ENCODE data around the gene MPP3.

Gene MPP3

GRCh38 chr17:43767053-43767712 is 65.8 kb downstream of the MPP3 start:
- Histone ChIP-seq H3K27ac (ENCODE audit: low read depth, low read length) (no peak overlapping the region), H3K79me2 (ENCODE audit: control insufficient read depth, low read length) (no peaks in the 10 kb centered on the region), H3K4me2 (ENCODE audit: low read length) (no peak overlapping the region), H3K4me3 (ENCODE audit: low read length) (no peak overlapping the region), H3K27me3 (ENCODE audit: control insufficient read depth, low read length) (no peaks in the 10 kb centered on the region), H3K9me3 (ENCODE audit: control insufficient read depth, insufficient read depth, low read length) (no peaks in the 10 kb centered on the region), H3F3A (ENCODE audit: control insufficient read depth, insufficient read depth) (no peaks in the 10 kb centered on the region), H3K9me2 (replicated peaks; ENCODE audit: control insufficient read depth, low read length) (no peaks in the 10 kb centered on the region), H3K36me3 (ENCODE audit: control insufficient read depth, low read length) (no peaks in the 10 kb centered on the region), H4K20me1 (ENCODE audit: control insufficient read depth, insufficient read depth, low read depth, low read length) (0 out of 2 replicates have a peak, but pooled peaks cover 2% of the 10 kb centered on the region), H3K4me1 (ENCODE audit: control insufficient read depth, low read length) (peaks cover 10% of the 10 kb centered on the region)
- TF ChIP-seq EZH2phosphoT487 (IDR thresholded peaks at IDR 0.05; ENCODE audit: borderline replicate concordance, low read length) = no peak
- no peak for TF ChIP-seq CTCF (IDR thresholded peaks at IDR 0.05; ENCODE audit: low read depth, low read length, poor library complexity, severe bottlenecking)

GRCh38 chr17:43766413-43767052 is 66.4 kb downstream of the MPP3 start:
- Histone ChIP-seq H3K27ac (ENCODE audit: low read depth, low read length) (no peak overlapping the region), H3K4me1 (ENCODE audit: control insufficient read depth, low read length) (peaks cover 10% of the 10 kb centered on the region), H3K4me3 (ENCODE audit: low read length) (no peak overlapping the region), H3K4me2 (ENCODE audit: low read length) (no peak overlapping the region), H4K20me1 (ENCODE audit: control insufficient read depth, insufficient read depth, low read depth, low read length) (0 out of 2 replicates have a peak, but pooled peaks cover 2% of the 10 kb centered on the region), H3K79me2 (ENCODE audit: control insufficient read depth, low read length) (no peaks in the 10 kb centered on the region), H3K9me2 (replicated peaks; ENCODE audit: control insufficient read depth, low read length) (no peaks in the 10 kb centered on the region), H3F3A (ENCODE audit: control insufficient read depth, insufficient read depth) (no peaks in the 10 kb centered on the region), H3K9me3 (ENCODE audit: control insufficient read depth, insufficient read depth, low read length) (no peaks in the 10 kb centered on the region), H3K27me3 (ENCODE audit: control insufficient read depth, low read length) (no peaks in the 10 kb centered on the region), H3K36me3 (ENCODE audit: control insufficient read depth, low read length) (no peaks in the 10 kb centered on the region)
- TF ChIP-seq EZH2phosphoT487 (IDR thresholded peaks at IDR 0.05; ENCODE audit: borderline replicate concordance, low read length) = no peak
- TF ChIP-seq CTCF (IDR thresholded peaks at IDR 0.05; ENCODE audit: low read depth, low read length, poor library complexity, severe bottlenecking) = peak; percentile 97

GRCh38 chr17:43760254-43760852 is 72.6 kb downstream of the MPP3 start:
- no peaks in the 10 kb centered on the region for H3K36me3 ChIP-seq (ENCODE audit: control insufficient read depth, low read length)
- H3K79me2 ChIP-seq (ENCODE audit: control insufficient read depth, low read length) = no peaks in the 10 kb centered on the region
- no peak overlapping the region for H3K4me3 ChIP-seq (ENCODE audit: low read length)
- no peaks in the 10 kb centered on the region for H3K9me2 ChIP-seq (replicated peaks; ENCODE audit: control insufficient read depth, low read length)
- H3K4me2 ChIP-seq (ENCODE audit: low read length) = no peak overlapping the region
- H3K27ac ChIP-seq (ENCODE audit: low read depth, low read length) = no peak overlapping the region
- no peaks in the 10 kb centered on the region for H3F3A ChIP-seq (ENCODE audit: control insufficient read depth, insufficient read depth)
- no peaks in the 10 kb centered on the region for H3K4me1 ChIP-seq (ENCODE audit: control insufficient read depth, low read length)
- no peaks in the 10 kb centered on the region for H4K20me1 ChIP-seq (ENCODE audit: control insufficient read depth, insufficient read depth, low read depth, low read length)
- TF ChIP-seq EZH2phosphoT487 (IDR thresholded peaks at IDR 0.05; ENCODE audit: borderline replicate concordance, low read length) = no peak
- peak; percentile 99 for TF ChIP-seq CTCF (IDR thresholded peaks at IDR 0.05; ENCODE audit: low read depth, low read length, poor library complexity, severe bottlenecking)
- H3K9me3 ChIP-seq (ENCODE audit: control insufficient read depth, insufficient read depth, low read length) = no peaks in the 10 kb centered on the region
- H3K27me3 ChIP-seq (ENCODE audit: control insufficient read depth, low read length) = no peaks in the 10 kb centered on the region

All from DOHH2 (cell line).